DND-41 (cell line): Measurements from ENCODE around the gene THOC1.

Source experiments
- CTCF ChIP-seq: IDR thresholded peaks from 2 replicates; pipeline ENCODE4 v1.5.1; 2012; ENCODE audit warnings: borderline replicate concordance, low read length, moderate library complexity, mild to moderate bottlenecking; ENCODE audit not compliant: poor library complexity, severe bottlenecking; ENCODE audit errors: extremely low read depth
- EZH2 ChIP-seq: IDR thresholded peaks from 3 replicates; pipeline ENCODE4 v1.6.1; 2012; ENCODE audit warnings: borderline replicate concordance, low read depth, mild to moderate bottlenecking, moderate library complexity, low read length, inconsistent platforms; ENCODE audit not compliant: severe bottlenecking

DNA sequence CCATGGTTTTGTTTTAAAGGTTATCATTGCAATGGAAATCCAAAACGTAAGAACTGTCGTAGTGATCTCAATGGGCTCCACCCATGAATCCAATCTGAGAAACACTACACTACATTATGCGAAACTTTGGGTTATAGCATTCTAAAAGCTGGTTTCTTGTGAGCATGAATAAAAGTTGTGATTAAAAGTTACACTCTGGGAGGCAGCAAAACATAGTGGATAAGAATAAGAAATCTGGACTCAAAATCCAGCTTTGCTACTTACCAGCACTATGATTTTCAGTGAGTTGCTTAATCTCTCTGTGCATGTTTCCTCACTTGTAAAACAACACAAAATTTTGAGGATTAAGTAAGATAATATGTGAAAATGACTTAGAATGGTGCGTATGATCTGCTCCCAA, 25.7 kb upstream of the THOC1 start:
- TF ChIP-seq CTCF (no peak), EZH2 (no peak)
